ENCODE data around the gene ENOX2.

The ENOX2 gene

GRCh38 chrX:130623518-130623917, 279.5 kb downstream of the ENOX2 start:
- H3K4me1 ChIP-seq = peaks cover 14 to 49% (median 42%) of the 10 kb centered on the region in 10 experiments
- H3K9me3 ChIP-seq (replicated peaks in 1 of 11) = no peaks in the 10 kb centered on the region; a peak in 1 of 22 replicates
- no peaks in the 10 kb centered on the region for H3K36me3 ChIP-seq
- no peaks in the 10 kb centered on the region; a peak in 2 of 22 replicates for H4K20me1 ChIP-seq
- H3K4me3 ChIP-seq = no peak overlapping the region
- H3K27ac ChIP-seq = no peak overlapping the region
- no peak overlapping the region for H3K9ac ChIP-seq
- H3K27me3 ChIP-seq = peaks cover 61 to 92% (median 88%) of the 10 kb centered on the region in 11 experiments
- peak overlapping the region in 9 of 11 experiments; percentile 27 to 73 (median 62); a peak in 15 of 22 replicates for H3K4me2 ChIP-seq
- no peak for TF ChIP-seq Cebpa-rat (IDR thresholded peaks at IDR 0.05)

GRCh38 chrX:130615941-130616340, 287.1 kb downstream of the ENOX2 start:
- no peak overlapping the region for H3K27ac ChIP-seq
- H3K9ac ChIP-seq = no peak overlapping the region
- TF ChIP-seq Cebpa-rat (IDR thresholded peaks at IDR 0.05) = no peak
- H3K27me3 ChIP-seq = peaks cover 80 to 95% (median 92%) of the 10 kb centered on the region in 11 experiments
- H3K36me3 ChIP-seq = no peaks in the 10 kb centered on the region
- no peaks in the 10 kb centered on the region for H3K4me1 ChIP-seq
- H3K4me2 ChIP-seq = no peak overlapping the region
- peaks cover 0 to 14% (median 0%) of the 10 kb centered on the region in 11 experiments; a peak in 2 of 22 replicates for H3K9me3 ChIP-seq (replicated peaks in 1 of 11)
- no peaks in the 10 kb centered on the region; a peak in 1 of 22 replicates for H4K20me1 ChIP-seq
- no peak overlapping the region for H3K4me3 ChIP-seq

GRCh38 chrX:130607431-130607830, 295.6 kb downstream of the ENOX2 start:
- no peak overlapping the region for H3K4me2 ChIP-seq
- H3K36me3 ChIP-seq = no peaks in the 10 kb centered on the region
- H3K4me1 ChIP-seq = no peaks in the 10 kb centered on the region
- H4K20me1 ChIP-seq = peaks cover 0 to 6% (median 0%) of the 10 kb centered on the region in 11 experiments; a peak in 1 of 22 replicates
- no peak overlapping the region for H3K27ac ChIP-seq
- peaks cover 68 to 92% (median 83%) of the 10 kb centered on the region in 11 experiments for H3K27me3 ChIP-seq
- no peak for TF ChIP-seq Cebpa-rat (IDR thresholded peaks at IDR 0.05)
- peaks cover 0 to 12% (median 0%) of the 10 kb centered on the region in 11 experiments; a peak in 1 of 22 replicates for H3K9me3 ChIP-seq (replicated peaks in 1 of 11)
- H3K9ac ChIP-seq = no peak overlapping the region
- no peak overlapping the region for H3K4me3 ChIP-seq

- Histone ChIP-seq H3K4me2 (no peak overlapping the region), H3K4me3 (no peak overlapping the region), H4K20me1 (peaks cover 0 to 6% (median 0%) of the 10 kb centered on the region in 11 experiments; a peak in 1 of 22 replicates), H3K4me1 (no peaks in the 10 kb centered on the region), H3K27me3 (peaks cover 69 to 92% (median 83%) of the 10 kb centered on the region in 11 experiments), H3K9me3 (replicated peaks in 1 of 11) (0 out of 22 replicates have a peak, but pooled peaks cover 0 to 5% (median 0%) of the 10 kb centered on the region in 11 experiments), H3K9ac (no peak overlapping the region), H3K36me3 (no peaks in the 10 kb centered on the region), H3K27ac (no peak overlapping the region)
- no peak for TF ChIP-seq Cebpa-rat (IDR thresholded peaks at IDR 0.05)
Measured at GRCh38 chrX:130606425-130606824, 296.6 kb downstream of the ENOX2 start.

- Histone ChIP-seq H3K36me3 (no peaks in the 10 kb centered on the region), H3K4me3 (no peak overlapping the region), H3K4me1 (no peaks in the 10 kb centered on the region), H3K9ac (no peak overlapping the region), H3K27ac (no peak overlapping the region), H3K9me3 (replicated peaks in 1 of 11) (no peaks in the 10 kb centered on the region), H3K4me2 (no peak overlapping the region), H3K27me3 (peaks cover 75 to 92% (median 84%) of the 10 kb centered on the region in 11 experiments), H4K20me1 (peaks cover 0 to 6% (median 0%) of the 10 kb centered on the region in 11 experiments; a peak in 2 of 22 replicates)
- TF ChIP-seq Cebpa-rat (IDR thresholded peaks at IDR 0.05) = no peak
Measured at GRCh38 chrX:130604882-130605281, 298.1 kb downstream of the ENOX2 start.

- no peaks in the 10 kb centered on the region for H3K4me1 ChIP-seq
- no peaks in the 10 kb centered on the region; a peak in 3 of 22 replicates for H4K20me1 ChIP-seq
- H3K4me3 ChIP-seq = no peak overlapping the region
- no peak overlapping the region for H3K4me2 ChIP-seq
- peaks cover 0 to 5% (median 0%) of the 10 kb centered on the region in 11 experiments; a peak in 1 of 22 replicates for H3K9me3 ChIP-seq (replicated peaks in 1 of 11)
- no peak overlapping the region for H3K27ac ChIP-seq
- no peak overlapping the region for H3K9ac ChIP-seq
- no peaks in the 10 kb centered on the region for H3K36me3 ChIP-seq
- peaks cover 83 to 100% (median 98%) of the 10 kb centered on the region in 11 experiments for H3K27me3 ChIP-seq
- no peak for TF ChIP-seq Cebpa-rat (IDR thresholded peaks at IDR 0.05)
Measured at GRCh38 chrX:130594453-130594916, 308.5 kb downstream of the ENOX2 start.

- Histone ChIP-seq H3K4me3 (no peak overlapping the region), H4K20me1 (no peaks in the 10 kb centered on the region; a peak in 1 of 22 replicates), H3K27ac (no peak overlapping the region), H3K9me3 (replicated peaks in 1 of 11) (peaks cover 0 to 5% (median 0%) of the 10 kb centered on the region in 11 experiments; a peak in 1 of 22 replicates), H3K4me2 (no peak overlapping the region), H3K36me3 (no peaks in the 10 kb centered on the region), H3K27me3 (peaks cover 81 to 100% (median 98%) of the 10 kb centered on the region in 11 experiments), H3K9ac (no peak overlapping the region), H3K4me1 (no peaks in the 10 kb centered on the region)
- no peak for TF ChIP-seq Cebpa-rat (IDR thresholded peaks at IDR 0.05)
Measured at GRCh38 chrX:130593911-130594310, 309.1 kb downstream of the ENOX2 start.

- H3K4me3 ChIP-seq = no peak overlapping the region
- no peaks in the 10 kb centered on the region; a peak in 1 of 22 replicates for H4K20me1 ChIP-seq
- no peak for TF ChIP-seq Cebpa-rat (IDR thresholded peaks at IDR 0.05)
- H3K27ac ChIP-seq = no peak overlapping the region
- H3K4me1 ChIP-seq = no peaks in the 10 kb centered on the region
- no peaks in the 10 kb centered on the region for H3K36me3 ChIP-seq
- peaks cover 0 to 5% (median 0%) of the 10 kb centered on the region in 11 experiments; a peak in 1 of 22 replicates for H3K9me3 ChIP-seq (replicated peaks in 1 of 11)
- H3K9ac ChIP-seq = no peak overlapping the region
- H3K4me2 ChIP-seq = no peak overlapping the region
- peaks cover 78 to 100% (median 97%) of the 10 kb centered on the region in 11 experiments for H3K27me3 ChIP-seq
Measured at GRCh38 chrX:130592204-130592603, 310.8 kb downstream of the ENOX2 start.

GRCh38 chrX:130578906-130579305, 324.1 kb downstream of the ENOX2 start:
- H3K4me2 ChIP-seq = no peak overlapping the region
- H3K4me1 ChIP-seq = no peaks in the 10 kb centered on the region
- TF ChIP-seq Cebpa-rat (IDR thresholded peaks at IDR 0.05) = no peak
- H3K9me3 ChIP-seq (replicated peaks in 1 of 11) = peaks cover 0 to 5% (median 0%) of the 10 kb centered on the region in 11 experiments; a peak in 3 of 22 replicates
- no peak overlapping the region for H3K9ac ChIP-seq
- no peaks in the 10 kb centered on the region for H3K36me3 ChIP-seq
- H3K27ac ChIP-seq = no peak overlapping the region
- H4K20me1 ChIP-seq = no peaks in the 10 kb centered on the region; a peak in 2 of 22 replicates
- peaks cover 64 to 100% (median 95%) of the 10 kb centered on the region in 11 experiments for H3K27me3 ChIP-seq
- H3K4me3 ChIP-seq = no peak overlapping the region

All from BLaER1 treated with 17β-estradiol and CSF1 and Interleukin-3, amounts not matched to agents 10 nM and 100 nM (cell line).